ENCODE data around the gene MYCBP2.
"Not testable (repeated sequence)": the region's sequence is repeated elsewhere in the genome, so short reads cannot be mapped to it uniquely, and the experiment has no call there.

The MYCBP2 gene

DNA sequence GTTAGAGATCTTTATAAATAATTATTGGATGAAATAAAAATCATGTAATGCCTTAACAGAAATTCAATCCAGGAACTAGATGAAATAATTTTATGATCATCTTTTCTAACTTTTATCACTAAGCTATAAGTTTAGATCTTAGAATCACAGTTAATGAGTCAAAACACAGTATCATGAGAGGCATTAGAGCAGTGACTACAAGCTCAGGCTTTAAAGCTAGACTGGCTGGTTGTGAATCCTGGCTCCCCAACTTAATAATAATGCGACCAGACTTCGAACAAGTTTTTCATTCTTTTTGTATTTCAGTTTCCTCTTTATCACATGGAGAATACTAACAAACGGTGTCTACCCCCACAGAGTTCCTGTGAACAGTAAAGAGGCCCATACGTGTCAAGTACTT is 108.6 kb downstream of the MYCBP2 start:
- DNase-seq (ENCODE audit: low read depth): no peak

DNA sequence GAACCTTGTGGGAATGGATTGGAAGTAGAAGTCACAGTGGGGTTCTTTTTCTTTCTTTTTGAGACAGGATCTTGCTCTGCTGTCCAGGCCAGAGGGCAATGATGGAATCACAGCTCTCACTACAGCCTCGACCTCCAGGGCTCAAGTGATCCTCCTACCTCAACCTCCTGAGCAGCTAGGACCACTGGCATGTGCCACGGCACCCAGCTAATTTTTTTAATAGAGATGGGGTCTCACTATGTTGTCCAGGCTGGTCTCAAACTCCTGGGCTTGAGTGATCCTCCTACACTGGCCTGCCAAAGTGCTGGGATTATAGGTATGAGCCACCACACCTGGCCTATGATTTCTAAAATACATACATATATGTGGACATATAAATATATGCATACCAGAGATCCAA is 111.4 kb downstream of the MYCBP2 start:
- DNase-seq (ENCODE audit: low read depth): no peak

DNA sequence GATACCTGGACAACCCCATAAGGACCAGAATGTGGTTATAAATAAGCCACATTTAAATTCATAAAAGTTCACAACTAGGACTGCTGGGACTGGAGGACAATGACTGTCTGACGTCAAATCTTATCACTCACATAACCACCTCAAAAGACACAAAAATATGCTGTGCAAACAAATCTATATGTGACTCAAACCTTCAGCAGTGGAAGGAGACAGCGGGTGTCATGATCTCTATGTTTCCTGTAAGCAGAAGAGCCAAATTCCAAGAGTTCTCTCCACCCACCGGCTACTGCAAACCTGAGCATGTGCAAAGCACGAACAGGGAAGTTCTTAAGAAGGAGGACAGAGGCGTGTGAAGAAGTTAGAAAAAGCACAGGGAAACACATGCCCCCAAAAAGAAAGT is 113.2 kb downstream of the MYCBP2 start:
- DNase-seq (ENCODE audit: low read depth): peak; percentile 57

DNA sequence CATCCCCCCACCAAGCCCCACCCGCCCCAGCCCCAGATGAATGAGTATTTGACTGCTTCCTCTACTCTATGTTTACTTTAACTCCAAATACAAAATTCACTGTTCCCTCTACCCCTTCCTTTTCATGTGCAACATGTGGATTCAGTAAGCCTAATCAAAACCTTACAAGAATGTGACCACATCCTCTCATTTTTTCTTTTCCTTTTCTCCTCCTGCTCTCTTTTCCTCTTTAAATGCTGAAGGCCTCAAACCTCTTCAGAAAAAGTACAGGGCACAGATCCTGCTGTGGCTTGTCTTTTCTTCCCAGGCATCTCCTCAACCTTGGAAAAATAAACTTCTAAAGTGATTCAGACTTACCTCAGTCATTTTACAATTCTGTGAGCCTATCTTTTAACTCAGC is 119.0 kb downstream of the MYCBP2 start:
- peak; percentile 37 for DNase-seq (ENCODE audit: low read depth)

DNA sequence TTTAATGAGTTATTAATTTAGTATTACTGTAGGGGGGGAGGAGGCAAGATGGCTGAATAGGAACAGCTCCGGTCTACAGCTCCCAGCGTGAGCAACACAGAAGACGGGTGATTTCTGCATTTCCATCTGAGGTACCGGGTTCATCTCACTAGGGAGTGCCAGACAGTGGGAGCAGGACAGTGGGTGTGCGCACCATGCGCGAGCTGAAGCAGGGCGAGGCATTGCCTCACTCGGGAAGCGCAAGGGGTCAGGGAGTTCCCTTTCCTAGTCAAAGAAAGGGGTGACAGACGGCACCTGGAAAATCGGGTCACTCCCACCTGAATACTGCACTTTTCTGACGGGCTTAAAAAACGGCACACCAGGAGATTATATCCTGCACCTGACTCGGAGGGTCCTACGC is 127.9 kb downstream of the MYCBP2 start:
- not testable (repeated sequence) for DNase-seq (ENCODE audit: low read depth)

DNA sequence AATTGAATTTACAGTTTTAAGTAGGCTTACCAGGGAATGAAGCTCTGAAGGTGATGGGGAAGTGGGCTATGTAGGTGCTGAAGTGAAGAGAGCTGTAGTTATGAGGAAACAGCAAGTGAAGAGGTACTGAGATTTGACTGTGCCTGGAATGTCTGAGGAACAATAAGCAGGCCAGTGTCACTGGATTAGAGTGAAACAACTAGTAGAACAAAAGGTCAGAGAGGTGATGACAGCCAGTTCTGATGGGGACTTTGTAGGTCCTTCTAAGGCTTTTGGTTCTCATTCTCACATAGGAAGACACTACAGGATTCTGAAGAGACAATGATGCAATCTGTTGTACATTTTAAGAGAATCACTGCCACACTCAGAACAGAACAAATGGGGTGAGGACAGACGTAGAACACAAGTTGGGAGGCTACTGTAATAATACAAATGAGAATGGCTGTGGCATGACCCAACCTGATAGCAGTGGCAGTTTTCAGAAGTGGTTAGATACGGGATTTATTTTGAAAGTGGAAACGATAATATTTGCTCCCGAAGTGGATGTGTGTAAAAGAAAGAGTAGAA is 130.8 kb downstream of the MYCBP2 start:
- no peak for DNase-seq (ENCODE audit: low read depth)

DNA sequence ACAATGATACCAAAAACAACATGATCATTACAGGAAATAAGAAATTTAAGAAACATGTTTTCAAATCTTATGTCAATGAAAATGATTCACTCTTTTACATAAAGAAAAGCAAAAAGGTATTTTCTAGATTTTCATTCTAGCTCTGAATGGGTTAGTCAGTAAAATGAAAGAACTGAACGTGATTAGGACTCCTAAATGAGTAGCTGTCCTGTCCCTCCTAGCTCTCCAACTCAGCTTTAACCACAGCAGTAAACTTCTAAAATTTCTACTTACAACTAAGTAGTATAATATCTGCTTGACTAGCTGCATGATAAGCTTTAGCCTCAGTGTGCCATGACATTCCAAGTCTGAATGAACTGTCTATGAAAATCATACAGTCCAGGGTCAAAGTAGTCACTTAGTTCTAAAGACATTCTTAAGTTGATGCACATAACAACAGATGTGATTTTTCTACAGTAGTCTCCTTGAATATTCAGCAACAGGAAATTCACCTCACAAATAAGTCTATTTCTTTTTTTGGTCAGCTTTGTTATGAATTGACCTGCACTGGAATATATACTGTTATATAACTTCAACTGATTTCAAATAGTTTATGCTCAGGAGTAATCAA is 136.4 kb downstream of the MYCBP2 start:
- no peak for DNase-seq (ENCODE audit: low read depth)

DNA sequence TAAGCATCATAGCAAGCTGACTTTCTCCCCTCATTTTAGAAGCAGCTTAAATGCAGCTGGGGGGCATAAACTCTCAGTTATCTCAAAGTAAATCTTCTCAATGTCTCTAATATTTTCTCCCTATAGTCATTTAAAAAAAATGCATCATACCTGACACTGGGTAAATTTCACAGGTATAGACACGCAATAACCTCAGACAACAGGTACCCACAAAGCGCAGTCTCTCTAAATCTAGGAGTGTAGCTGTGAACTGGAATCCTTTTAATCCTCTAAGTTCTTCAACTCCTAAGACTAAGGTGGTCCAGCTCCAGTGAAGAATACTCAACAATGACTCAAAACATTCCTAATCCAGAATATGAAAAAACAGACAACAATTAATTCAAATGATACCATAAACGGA is 141.2 kb downstream of the MYCBP2 start:
- no peak for DNase-seq (ENCODE audit: low read depth)

DNA sequence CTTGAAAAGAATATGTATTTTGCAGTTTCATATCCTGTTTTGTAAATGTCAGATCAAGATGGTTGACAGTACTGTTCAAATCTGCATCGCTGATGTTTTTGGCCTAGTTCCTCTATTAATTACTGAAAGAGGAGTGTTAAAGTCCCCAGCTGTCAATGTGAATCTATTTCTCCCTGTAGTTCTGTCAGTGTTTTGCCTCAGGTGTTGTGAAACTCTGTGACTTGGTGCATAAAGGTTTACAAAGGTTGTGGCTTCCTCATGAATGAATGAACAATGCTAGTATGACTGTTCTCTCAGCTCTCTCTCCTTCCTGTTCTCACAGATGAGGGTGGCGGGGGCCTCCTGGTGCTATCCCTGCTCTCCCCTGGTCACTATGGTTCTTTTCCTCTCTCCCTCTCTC is 142.4 kb downstream of the MYCBP2 start:
- DNase-seq (ENCODE audit: low read depth): no peak

DNA sequence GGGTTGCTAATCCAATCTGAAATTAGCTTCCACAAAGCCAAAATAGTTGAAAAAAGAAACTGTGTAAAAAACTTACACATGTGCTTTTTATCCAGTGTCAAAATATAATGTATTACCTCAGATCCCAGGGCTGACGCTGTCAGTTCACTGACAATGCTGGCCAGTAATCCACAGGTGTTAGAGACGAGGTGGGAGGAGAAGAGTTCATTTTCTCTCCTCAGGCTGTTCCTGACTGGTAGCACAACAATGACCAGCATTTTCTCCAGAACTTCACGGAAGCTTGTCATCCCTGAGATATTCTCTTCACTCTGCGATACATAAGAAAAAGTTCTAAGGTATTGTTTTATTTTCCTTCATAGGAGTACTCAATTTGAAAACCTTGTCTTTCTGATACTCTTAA is 146.9 kb downstream of the MYCBP2 start:
- DNase-seq (ENCODE audit: low read depth): no peak

DNA sequence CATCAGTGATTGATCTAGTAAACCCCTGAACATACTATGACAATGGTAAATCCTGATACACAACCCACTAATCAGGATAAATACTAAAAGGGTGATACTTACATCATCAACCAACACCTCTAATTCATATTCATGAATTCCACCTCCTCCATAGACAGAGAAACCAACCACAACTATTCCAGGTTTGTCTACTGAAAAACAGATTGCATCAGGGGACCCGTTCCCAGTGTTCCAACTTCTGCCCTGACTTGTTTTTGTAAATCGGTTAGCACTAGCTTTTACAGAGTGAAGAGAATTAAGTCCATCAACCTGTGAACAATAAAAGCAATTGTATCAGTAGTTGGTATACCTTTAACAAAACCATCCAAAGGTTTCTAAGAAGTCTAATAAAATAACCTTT is 149.2 kb downstream of the MYCBP2 start:
- no peak for DNase-seq (ENCODE audit: low read depth)

DNA sequence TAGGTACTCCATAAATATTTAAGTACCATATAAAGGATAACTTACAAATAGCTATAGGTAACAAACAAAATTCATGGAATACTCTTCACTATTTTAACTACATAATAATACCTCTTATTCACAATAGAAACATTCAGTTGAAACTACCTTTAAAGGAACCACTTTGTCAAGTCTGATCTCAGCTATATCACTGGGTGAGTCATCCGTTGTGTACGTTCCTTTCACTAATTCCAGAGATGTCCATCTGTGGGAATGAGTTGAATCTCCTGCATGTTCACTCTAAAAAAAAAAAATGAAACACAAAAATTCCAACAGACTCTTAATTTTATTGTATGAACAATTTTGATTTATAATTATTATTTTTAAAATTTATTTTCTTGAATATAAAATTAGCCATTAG is 150.5 kb downstream of the MYCBP2 start:
- DNase-seq (ENCODE audit: low read depth): peak; percentile 87

DNA sequence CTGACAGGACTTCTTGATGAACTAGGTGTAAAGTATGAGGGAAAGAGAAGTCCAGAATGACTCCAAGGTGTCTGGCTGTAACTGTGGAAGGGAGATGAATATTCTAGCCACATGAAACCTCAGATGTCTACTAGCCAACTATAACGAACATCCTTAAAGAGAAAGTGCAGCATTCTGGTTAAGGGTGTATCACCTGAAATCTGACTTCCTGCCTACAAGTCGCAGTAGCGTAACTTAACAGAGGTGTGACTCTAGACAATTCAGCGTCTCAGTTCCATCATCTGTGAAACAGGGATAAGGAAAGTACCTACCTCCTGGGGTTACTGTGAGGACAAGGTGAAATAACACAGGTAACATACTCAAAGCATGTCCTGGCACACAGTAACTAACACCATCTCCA is 154.2 kb downstream of the MYCBP2 start:
- no peak for DNase-seq (ENCODE audit: low read depth)

DNA sequence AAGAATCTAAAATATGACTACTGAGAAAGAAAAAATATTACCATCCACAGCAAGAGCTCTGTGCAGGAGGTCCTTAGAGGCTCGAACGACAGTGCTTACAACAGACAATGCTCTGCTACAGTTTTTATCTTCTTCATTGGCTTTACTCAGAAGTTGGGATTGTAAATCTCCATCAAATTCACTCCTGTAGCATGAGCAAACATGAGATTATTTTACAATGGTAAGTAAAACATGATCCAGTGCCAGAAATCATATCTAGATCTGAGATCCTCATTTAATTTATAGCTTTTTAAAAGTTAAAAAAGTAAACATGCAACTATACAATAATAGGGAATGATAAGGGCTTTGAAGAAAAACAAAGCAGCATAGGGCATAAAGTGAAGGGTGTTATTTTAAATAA is 155.4 kb downstream of the MYCBP2 start:
- no peak for DNase-seq (ENCODE audit: low read depth)

DNA sequence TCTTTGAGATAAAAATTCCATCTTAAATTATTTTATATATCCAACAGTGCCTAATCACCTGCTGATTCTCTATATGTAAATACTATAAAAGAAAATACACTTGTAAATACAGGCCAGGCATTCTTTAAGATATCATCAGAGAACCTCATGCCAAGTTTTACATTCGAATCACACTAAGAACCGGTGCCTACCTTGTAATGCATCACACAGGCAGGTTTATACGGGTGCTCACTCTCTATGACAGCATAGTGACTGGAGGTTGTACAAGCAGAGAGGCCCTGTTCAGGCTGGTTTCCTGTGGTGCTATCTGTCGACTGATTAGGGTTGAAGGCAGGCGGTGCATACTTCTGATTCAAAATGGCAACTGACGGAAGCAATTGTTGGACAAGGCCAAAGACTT is 158.7 kb downstream of the MYCBP2 start:
- DNase-seq (ENCODE audit: low read depth): no peak

DNA sequence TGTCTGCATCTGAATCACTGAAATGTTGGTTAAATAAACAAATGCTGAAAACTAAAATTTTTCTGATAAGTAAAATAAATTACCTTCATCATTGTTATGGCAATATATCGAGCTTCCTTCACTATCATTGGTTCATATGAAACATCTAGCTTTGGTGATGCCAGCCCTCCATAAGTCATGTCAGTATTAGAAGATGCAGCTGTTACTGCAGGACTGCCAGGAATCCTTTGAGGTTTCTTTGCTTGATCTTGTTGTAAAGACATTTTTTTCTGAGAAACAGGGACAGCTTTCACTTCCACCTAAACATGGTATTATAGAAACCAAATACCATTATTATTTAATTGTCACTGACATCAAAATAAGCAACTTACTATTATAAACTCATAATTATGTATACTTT is 176.2 kb downstream of the MYCBP2 start:
- peak; percentile 27 for DNase-seq (ENCODE audit: low read depth)

DNA sequence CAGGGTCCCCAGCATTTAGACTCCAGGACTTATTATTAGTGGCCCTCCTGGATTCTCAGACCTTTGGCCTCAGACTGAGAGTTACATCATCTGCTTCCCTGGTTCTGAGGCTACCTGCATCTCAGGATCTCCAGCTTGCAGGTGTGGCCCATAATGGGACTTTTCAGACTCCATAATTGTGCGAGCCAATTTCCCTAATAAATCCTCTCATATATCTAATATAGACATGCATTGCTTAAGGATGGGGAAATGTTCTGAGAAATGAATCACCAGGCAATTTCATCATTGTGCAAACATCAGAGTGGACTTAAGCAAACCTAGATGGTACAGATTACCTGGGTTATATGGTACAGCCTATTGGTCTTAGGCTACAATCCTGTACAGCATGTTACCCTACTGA is 183.5 kb downstream of the MYCBP2 start:
- DNase-seq (ENCODE audit: low read depth): peak; percentile 84

DNA sequence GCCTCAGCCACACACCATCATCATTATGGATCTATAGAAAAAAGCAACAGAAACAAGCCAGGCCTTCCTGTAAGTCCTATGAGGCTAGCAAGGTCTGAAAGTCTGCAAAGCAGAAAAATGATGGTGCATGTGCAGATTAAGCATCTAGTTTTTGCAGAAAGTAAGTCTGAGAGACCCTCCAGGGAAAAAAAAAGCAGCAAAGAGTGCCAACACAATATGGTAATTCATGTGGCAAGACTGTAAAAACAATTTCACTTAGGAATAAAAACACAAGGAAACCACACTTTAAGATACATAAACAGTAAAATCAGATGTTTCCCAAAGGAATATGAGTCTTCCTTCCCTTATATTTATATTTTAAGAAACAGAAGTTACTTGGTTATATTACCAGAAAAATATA is 187.6 kb downstream of the MYCBP2 start:
- DNase-seq (ENCODE audit: low read depth): no peak

DNA sequence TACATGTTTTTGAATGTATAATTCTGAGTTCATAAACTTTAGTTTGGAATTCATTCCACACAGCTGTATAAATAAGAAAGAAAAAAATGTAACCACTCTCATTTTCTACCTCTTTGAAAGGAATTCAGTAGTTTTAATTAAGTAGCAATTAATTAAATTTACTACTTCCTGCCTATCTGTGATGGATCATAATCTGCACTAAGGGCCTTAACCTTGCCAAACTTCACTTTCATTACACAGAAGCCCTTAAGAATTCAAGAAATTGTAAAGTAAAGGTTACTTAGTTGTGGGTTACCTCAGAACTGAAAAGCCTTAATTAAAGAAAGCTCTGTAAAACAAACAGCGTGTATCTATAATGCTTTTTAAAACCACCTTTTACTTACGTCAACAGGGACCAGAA is 188.1 kb downstream of the MYCBP2 start:
- DNase-seq (ENCODE audit: low read depth): no peak

DNA sequence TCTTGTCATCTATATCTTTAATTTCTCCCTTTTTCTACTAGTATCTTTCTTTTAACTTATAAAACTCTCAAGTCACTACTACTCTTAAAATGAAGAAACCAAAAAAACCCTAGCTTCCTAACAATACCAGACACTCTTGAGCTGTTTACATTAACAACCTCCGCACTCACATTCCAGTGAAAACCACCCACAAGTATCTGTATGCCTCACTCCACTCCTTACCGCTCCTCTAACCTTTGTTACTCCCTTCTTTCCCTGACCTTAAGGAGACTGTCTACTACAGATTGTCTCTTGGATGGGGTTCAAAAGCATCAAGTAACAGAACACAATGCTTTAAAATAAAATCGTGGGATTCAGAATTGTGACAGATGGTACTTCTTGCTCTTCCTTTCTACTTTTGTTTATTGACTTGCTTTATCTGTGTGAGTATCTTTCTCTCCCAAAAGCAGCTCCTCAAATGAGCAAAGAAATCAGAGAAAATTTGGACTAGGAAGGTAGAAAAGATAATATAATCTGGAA is 189.9 kb downstream of the MYCBP2 start:
- DNase-seq (ENCODE audit: low read depth): peak; percentile 97

DNA sequence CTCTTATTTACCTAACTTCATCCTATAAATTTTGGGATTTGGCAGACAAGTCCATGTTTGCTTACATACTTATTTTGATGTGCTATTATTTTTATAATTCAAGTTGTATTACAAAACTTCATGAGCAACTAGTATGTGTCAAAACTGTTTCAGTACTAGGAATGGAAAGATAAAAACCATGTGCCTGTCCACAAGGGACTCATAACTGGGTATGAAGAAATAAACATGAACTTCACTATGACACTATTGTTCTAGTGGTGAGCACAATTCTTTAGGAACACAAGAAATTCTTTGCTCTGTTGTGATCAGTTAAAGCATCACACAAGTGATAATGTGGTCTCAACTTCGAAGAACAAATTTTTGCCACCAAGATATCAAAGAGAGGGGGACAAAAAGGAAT is 202.5 kb downstream of the MYCBP2 start:
- DNase-seq (ENCODE audit: low read depth): peak; percentile 64

DNA sequence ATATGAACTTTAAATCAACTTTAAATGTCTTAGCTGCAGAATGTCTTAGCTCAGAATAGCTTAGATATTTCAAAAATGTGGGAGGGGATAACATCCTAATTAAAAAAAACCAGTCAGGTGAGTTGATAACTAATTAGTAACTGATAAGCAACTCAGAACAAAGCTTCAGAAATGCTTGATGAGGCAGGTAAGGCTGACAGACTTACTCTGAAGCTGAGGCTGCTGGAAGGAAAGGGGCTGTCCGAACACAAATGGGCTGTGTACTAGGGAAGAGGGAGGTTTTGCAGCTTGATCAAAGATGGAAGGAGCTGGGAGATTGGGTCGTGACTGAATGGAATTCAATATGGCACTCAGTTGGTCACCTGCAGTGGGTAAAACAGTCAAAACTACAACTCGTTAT is 208.8 kb downstream of the MYCBP2 start:
- no peak for DNase-seq (ENCODE audit: low read depth)

DNA sequence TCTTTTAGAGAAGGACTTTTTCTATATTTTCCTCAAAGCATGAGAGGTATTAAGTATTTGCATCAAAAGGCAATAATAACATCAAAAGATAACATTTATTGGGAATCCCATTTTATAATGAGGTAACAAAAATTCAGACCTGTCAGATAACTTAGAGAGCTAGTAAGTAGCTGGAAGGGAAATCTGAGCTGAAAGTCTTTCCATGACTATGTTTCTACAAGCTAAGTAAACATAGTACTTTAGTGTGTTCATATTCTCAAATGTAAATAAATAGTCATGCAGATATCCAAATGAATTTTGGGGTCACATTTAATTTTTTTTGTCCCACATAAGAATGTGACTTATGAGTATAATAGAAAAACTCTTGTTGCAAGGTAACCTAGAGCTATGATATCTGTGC is 212.6 kb downstream of the MYCBP2 start:
- DNase-seq (ENCODE audit: low read depth): no peak

DNA sequence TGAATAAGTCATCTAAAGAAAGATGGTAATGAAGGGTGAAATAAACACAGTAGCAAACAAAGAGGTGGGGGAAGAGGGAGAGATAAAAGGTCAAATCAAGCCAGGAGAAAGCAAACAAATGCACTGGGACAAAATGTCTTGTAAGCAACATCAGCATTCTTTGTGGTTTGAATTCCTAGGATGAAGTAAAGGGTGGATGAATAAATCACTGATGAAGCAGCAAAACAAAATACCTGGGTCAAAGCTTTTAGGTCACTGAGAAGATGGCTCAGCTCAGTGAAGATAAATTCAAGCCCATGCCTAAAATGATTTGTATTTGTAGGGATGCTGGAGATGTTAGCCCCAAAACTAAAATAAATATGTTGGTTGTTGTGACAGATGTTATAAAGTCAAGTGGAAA is 213.4 kb downstream of the MYCBP2 start:
- DNase-seq (ENCODE audit: low read depth): peak; percentile 91
